HUES48 (cell line): ENCODE data around the gene TENT4B.
"Not testable (repeated sequence)": the region's sequence is repeated elsewhere in the genome, so short reads cannot be mapped to it uniquely, and the experiment has no call there.

Experiments used
- H3K27ac ChIP-seq: one replicate; pipeline ENCODE4 v1.7.0; 2013; ENCODE audit warnings: low read depth, low read length, inconsistent platforms
- H3K27me3 ChIP-seq: 2 replicates; pipeline ENCODE4 v1.6.1; 2013; ENCODE audit warnings: mild to moderate bottlenecking, low read length; ENCODE audit not compliant: control insufficient read depth, insufficient read depth
- H3K36me3 ChIP-seq: 2 replicates; pipeline ENCODE4 v1.6.1; 2013; ENCODE audit warnings: low read length; ENCODE audit not compliant: control insufficient read depth, insufficient read depth
- H3K4me1 ChIP-seq: 2 replicates; pipeline ENCODE4 v1.6.1; 2013; ENCODE audit warnings: mild to moderate bottlenecking, low read length; ENCODE audit not compliant: control insufficient read depth, insufficient read depth
- H3K4me3 ChIP-seq: 2 replicates; pipeline ENCODE4 v1.5.1; 2013; ENCODE audit warnings: mild to moderate bottlenecking, low read depth, low read length
- H3K9ac ChIP-seq: 2 replicates; pipeline ENCODE4 v1.6.1; 2013; ENCODE audit warnings: mild to moderate bottlenecking, low read depth, low read length, moderate library complexity
- H3K9me3 ChIP-seq: 2 replicates; pipeline ENCODE4 v1.6.1; 2013; ENCODE audit warnings: low read length; ENCODE audit not compliant: control insufficient read depth, insufficient read depth

The TENT4B gene

GRCh38 chr16:50234771-50235556 is 81.9 kb downstream of the TENT4B start:
- H3K9ac ChIP-seq, result no peak overlapping the region
- no peaks in the 10 kb centered on the region for H3K36me3 ChIP-seq
- H3K9me3 ChIP-seq, result no peaks in the 10 kb centered on the region
- H3K27me3 ChIP-seq, result no peaks in the 10 kb centered on the region
- peaks cover 8% of the 10 kb centered on the region for H3K4me1 ChIP-seq
- no peak overlapping the region for H3K27ac ChIP-seq
- H3K4me3 ChIP-seq, result no peak overlapping the region

DNA sequence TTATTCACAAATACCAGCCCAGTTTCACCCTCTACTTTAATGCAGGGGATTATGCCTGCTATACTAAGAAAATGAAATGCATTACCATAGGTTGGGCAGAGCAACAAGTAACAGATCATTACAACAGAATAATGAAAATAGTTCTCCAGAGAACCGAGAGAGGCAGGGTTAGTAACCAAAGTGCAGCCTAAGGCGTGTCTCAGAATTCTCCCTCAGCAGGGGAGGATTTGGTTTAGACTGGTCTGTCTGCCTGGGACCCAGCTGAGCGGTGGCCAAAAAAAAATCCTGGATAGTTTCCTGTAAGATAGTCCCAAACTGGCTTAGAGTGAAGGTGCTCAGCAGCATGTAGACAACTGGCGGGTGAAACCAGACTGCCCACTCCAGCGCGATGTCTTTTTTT is 82.5 kb downstream of the TENT4B start:
- Histone ChIP-seq H3K9ac (no peak overlapping the region), H3K27ac (no peak overlapping the region), H3K9me3 (no peaks in the 10 kb centered on the region), H3K36me3 (no peaks in the 10 kb centered on the region), H3K27me3 (no peaks in the 10 kb centered on the region), H3K4me1 (peaks cover 8% of the 10 kb centered on the region), H3K4me3 (no peak overlapping the region)

DNA sequence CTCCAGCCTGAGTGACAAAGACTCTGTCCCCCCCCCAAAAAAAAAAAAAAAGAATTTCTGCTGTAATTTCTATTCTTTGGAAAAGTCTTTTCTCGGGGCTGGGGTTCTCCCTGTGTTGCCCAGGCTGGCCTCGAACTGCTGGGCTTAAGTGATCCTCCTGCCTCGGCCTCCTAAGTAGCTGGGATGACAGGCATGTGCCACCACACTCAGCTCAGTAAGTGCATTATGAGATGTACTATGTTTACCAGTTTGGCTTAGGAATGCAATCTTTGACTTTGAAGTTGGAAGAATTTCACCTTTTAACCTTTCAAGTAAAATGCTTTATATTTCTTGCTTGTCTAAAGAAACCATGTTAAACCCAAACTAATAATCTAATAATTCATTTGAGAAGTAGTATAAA is 85.2 kb downstream of the TENT4B start:
- Histone ChIP-seq H3K36me3 (no peaks in the 10 kb centered on the region), H3K4me1 (peaks cover 8% of the 10 kb centered on the region)

DNA sequence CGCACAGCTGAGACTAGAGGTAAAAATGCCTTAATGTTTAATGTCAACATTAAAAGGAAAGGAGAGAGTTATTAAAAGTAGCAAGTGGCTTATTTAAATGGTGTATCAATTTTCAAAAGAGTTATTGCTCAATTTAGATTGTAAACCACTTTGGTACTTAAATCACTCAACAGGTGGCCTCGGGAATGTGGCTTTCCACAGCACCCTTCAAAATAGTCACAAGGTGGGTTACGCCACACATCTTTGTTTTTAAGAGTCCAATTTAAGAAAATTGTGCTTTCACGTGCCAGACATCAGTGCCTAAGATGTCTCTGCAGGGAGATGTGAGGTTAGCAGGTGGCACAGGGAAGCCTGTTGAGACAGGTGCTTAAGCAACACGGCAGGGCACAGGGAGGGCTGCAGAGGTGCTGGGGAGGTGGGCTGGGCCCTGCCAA is 85.8 kb downstream of the TENT4B start:
- Histone ChIP-seq H3K4me1 (peaks cover 8% of the 10 kb centered on the region), H3K27ac (no peak overlapping the region), H3K9me3 (no peaks in the 10 kb centered on the region), H3K9ac (no peak overlapping the region), H3K4me3 (no peak overlapping the region), H3K27me3 (no peaks in the 10 kb centered on the region), H3K36me3 (no peaks in the 10 kb centered on the region)

More for the DNA sequence above, 85.2 kb downstream of the TENT4B start:
- Histone ChIP-seq H3K9me3 (no peaks in the 10 kb centered on the region), H3K4me3 (no peak overlapping the region), H3K9ac (no peak overlapping the region), H3K27me3 (no peaks in the 10 kb centered on the region), H3K27ac (no peak overlapping the region)

GRCh38 chr16:50243024-50243423 is 89.9 kb downstream of the TENT4B start:
- Histone ChIP-seq H3K27me3 (peaks cover 14% of the 10 kb centered on the region), H3K4me1 (peaks cover 12% of the 10 kb centered on the region)
- not testable (repeated sequence) for H3K9me3 ChIP-seq, H3K9ac ChIP-seq, H3K36me3 ChIP-seq, H3K27ac ChIP-seq, H3K4me3 ChIP-seq

GRCh38 chr16:50244140-50244503 is 91.0 kb downstream of the TENT4B start:
- Histone ChIP-seq H3K27ac (no peak overlapping the region), H3K36me3 (no peaks in the 10 kb centered on the region), H3K4me3 (no peak overlapping the region), H3K9me3 (no peaks in the 10 kb centered on the region), H3K4me1 (peaks cover 12% of the 10 kb centered on the region), H3K9ac (no peak overlapping the region), H3K27me3 (peaks cover 14% of the 10 kb centered on the region)

- Histone ChIP-seq H3K4me3 (peak overlapping the region; percentile 52; the same call in 1 of the 2 replicates), H3K27ac (no peak overlapping the region), H3K27me3 (peaks cover 14% of the 10 kb centered on the region), H3K9me3 (no peaks in the 10 kb centered on the region), H3K36me3 (no peaks in the 10 kb centered on the region), H3K4me1 (peaks cover 16% of the 10 kb centered on the region), H3K9ac (no peak overlapping the region)
Measured at GRCh38 chr16:50244504-50245416, 91.7 kb downstream of the TENT4B start.

DNA sequence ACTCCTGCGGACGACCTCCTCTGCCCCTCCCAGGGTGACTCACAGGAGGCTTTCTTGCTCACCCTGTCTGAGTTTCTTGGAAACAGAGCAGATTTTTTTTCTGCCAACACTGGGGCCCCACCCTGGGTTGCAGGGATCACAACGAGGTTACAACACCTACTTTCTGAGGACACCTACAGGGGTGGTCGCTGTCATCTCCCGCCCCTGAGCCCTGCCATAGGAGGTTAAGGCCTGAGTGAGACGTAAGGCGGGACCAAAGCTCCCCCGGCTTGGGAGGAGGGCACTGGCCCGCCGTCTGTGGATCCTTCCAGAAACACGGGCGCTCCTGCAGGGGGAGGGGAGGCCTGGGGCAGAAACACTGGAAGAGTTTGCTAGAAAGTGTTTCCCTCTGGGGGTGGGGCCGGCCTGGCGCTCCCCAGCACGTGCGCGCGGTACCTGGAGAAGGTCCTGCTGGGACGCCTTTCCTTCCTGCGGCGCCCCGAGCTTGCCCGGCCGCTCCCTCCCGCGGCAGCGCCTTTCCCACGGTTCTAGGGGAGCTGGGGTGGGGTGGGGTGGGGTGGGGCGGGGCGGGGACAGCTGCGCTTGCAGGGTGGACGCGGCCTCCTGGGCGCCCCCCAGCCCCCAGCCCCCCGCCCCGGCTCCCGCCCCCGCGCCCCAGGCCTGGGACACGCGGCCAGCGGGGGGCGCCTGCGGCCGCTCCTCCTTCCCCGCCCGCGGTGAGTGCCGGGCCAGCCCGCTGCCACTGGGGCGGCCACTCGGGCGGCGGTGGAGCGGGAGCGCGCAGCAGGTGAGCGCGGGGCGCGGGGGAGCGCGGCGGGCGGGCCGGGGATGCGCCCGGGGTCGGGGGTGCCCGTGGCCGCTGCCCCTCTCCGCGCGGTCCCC is 92.6 kb downstream of the TENT4B start:
- peak overlapping the region; percentile 65 for H3K4me3 ChIP-seq

GRCh38 chr16:50246299-50247122 is 93.4 kb downstream of the TENT4B start:
- peaks cover 14% of the 10 kb centered on the region for H3K27me3 ChIP-seq
- no peak overlapping the region for H3K27ac ChIP-seq
- no peaks in the 10 kb centered on the region for H3K9me3 ChIP-seq
- no peaks in the 10 kb centered on the region for H3K36me3 ChIP-seq
- no peak overlapping the region; the same call in 1 of the 2 replicates for H3K9ac ChIP-seq
- H3K4me1 ChIP-seq, result peaks cover 18% of the 10 kb centered on the region
- peak overlapping the region; percentile 65 for H3K4me3 ChIP-seq

More for the DNA sequence above, 92.6 kb downstream of the TENT4B start:
- Histone ChIP-seq H3K36me3 (no peaks in the 10 kb centered on the region), H3K27ac (no peak overlapping the region), H3K9ac (no peak overlapping the region), H3K27me3 (peaks cover 14% of the 10 kb centered on the region), H3K4me1 (peaks cover 18% of the 10 kb centered on the region), H3K9me3 (no peaks in the 10 kb centered on the region)
